Heart right ventricle (tissue), 16 donors: ENCODE results near the gene ITPRIPL2. TPM values are rescaled to one million over a fixed set of nuclear protein-coding genes. Genes with fewer than 3 reads are reported as not detected.

ENCODE experiments used
- ATAC-seq, 8 donors: fragments of 200-7000 bp; cut with Tn5 transposase; one replicate each; pipeline ENCODE4 v1.9.1; 2020; ENCODE audit warnings: mild to moderate bottlenecking in 8 of 8, moderate library complexity in 8 of 8, moderate number of reproducible peaks in 1 of 8
- DNase-seq, 2 donors: peaks; one replicate each; pipeline ENCODE4 v3.0.0-alpha.2; 2020
- H3K27ac ChIP-seq, 10 donors: fragments of 200-600 bp; sonication (generic) in 2 of 10; one replicate each; pipeline versions ENCODE4 v1.5.0 to v1.8.0; 2020 to 2022; ENCODE audit warnings: mild to moderate bottlenecking in 3 of 10
- H3K27me3 ChIP-seq, 7 donors: fragments of 200-600 bp; one replicate each; pipeline ENCODE4 v1.8.0; 2021 to 2022; ENCODE audit warnings: mild to moderate bottlenecking in 2 of 7
- H3K36me3 ChIP-seq, 9 donors: fragments of 200-600 bp; sonication (generic) in 1 of 9; one replicate each; pipeline versions ENCODE4 v1.5.0 to v1.8.0; 2020 to 2022; ENCODE audit warnings: mild to moderate bottlenecking in 2 of 9
- H3K4me1 ChIP-seq, 9 donors: fragments of 200-600 bp; sonication (generic) in 1 of 9; one replicate each; pipeline versions ENCODE4 v1.5.0 to v1.8.0; 2020 to 2022; ENCODE audit warnings: mild to moderate bottlenecking in 4 of 9
- H3K4me3 ChIP-seq, 10 donors: fragments of 200-600 bp; sonication (generic) in 2 of 10; one replicate each; pipeline versions ENCODE4 v1.5.0 to v1.8.0; 2020 to 2022; ENCODE audit warnings: mild to moderate bottlenecking in 7 of 10, moderate library complexity in 2 of 10
- H3K9me3 ChIP-seq, 11 donors: fragments of 200-600 bp in 10 of 11; sonication (generic) in 2 of 11; one replicate each; pipeline versions ENCODE4 v1.5.0 to v1.8.0; 2013 to 2022; ENCODE audit warnings: mild to moderate bottlenecking in 2 of 11, control low read depth in 1 of 11, moderate library complexity in 1 of 11
- WGBS, 2 donors: extraction: QIAGEN DNeasy Blood & Tissue Kit; methylation state at CpG; one replicate each; pipeline ENCODE4 v1.1.7; 2013; ENCODE audit warnings: inconsistent platforms in 1 of 2; 5-methylcytosine and 5-hydroxymethylcytosine counted together
- intact Hi-C, 10 donors: fragments of 100-400 bp; cut with DNase I; formaldehyde crosslinking; loops; one replicate each; pipeline versions ENCODE4 v1.11.1 to v1.14.2; 2022
- polyA plus RNA-seq, 2 donors: library from polyadenylated mRNA; stranded (reverse); fragments of 200-250 nt; gene quantifications; one replicate each; pipeline ENCODE4 v1.2.3, GENCODE V29; 2013
- total RNA-seq, 10 donors: library from RNA; stranded (reverse); fragmentation: NEBNext Ultra II Directional in 3 of 10; extraction: Animal tissue kit (Norgen Biotek cat#: 25700) in 3 of 10; gene quantifications; one replicate each; pipeline versions ENCODE4 v1.2.1 to v1.2.4, GENCODE V29; 2021 to 2023
- TF ChIP-seq, protein P1 (sequence below), 9 donors: fragments of 200-600 bp; sonication (generic) in 2 of 9; IDR thresholded peaks; one replicate each; pipeline versions ENCODE4 v1.5.0 to v1.8.0; 2021 to 2022; ENCODE audit warnings: antibody characterized with exemption in 9 of 9, mild to moderate bottlenecking in 5 of 9, moderate library complexity in 1 of 9
- donor health status: Arrhythmogenic right ventricular cardiomyopathy.
- donor health status: ischemic (EF 13 %, LVEDD 7.1; RV severe dilation, severe dysfunction).
- donor health status: healthy with polysubstance abuse.
- donor health status: DM: no; HTN: yes; CAD: no.
- donor health status: DM: no; HTN: no; CAD: no.
- donor health status: ischemic (EF 25% LVEDD 6.9; RV normal size, moderate dysfunction).
- donor health status: ischemic (EF 25% LVEDD 5.7; RV mildly dilated, moderate dysfunction).
- donor health status: healthy.
- donor health status: DM: yes; HTN: yes; CAD: no.
- donor health status: Ischemic cardiomyopathy.
- donor health status: ischemic (EF 35%, LVEDD 5.7; RV mildly dilated, moderate dysfunction).
- donor health status: nonischemic (EF 11% LVEDD 7.7; RV severe dilation, severe dysfunction).
- donor health status: DM: yes; HTN: yes; CAD: no.
- donor health status: PGD.
- donor health status: ischemic (EF 29% LVEDD 5.4; RV normal size, mild dysfunction).
- donor health status: nonischemic (EF 23%, LVEDD 6.1; RV moderate dilation, normal function).

ITPRIPL2 gene
- total and polyA plus RNA-seq, 12 donors, result 5.0 to 30.6 (median 13.1) TPM

DNA sequence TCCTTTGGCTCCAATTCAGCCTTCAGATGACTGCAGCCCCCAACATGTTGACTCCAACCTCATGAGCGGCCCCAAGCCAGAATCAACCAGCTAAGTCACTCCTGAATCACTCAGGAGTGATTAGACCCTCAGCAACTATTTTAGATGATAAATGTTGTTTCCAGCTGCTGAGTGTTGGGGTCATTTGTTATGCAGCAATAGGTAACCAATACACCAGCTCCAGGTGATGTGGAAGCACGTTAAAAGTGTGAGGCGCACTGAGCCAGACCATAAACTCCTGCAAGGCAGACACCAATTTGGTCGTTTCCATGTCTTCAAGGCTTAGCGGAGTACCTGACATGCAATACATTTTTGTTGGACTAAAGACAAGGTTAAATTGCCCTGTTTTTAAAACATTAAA, 28.9 kb upstream of the ITPRIPL2 start:
- intact Hi-C loops, result loop anchor here in 9 of 10 donors (2.0 to 10.0 kb wide), 9 partner anchors 80 to 422 kb away; partner anchors contain the start of gene SYT17 (in 2 of the 9)
- Histone ChIP-seq H3K27ac (no peak overlapping the region), H3K4me3 (no peak overlapping the region), H3K27me3 (peaks cover 0 to 13% (median 0%) of the 10 kb centered on the region in 7 donors), H3K9me3 (no peaks in the 10 kb centered on the region), H3K4me1 (peaks cover 0 to 33% (median 11%) of the 10 kb centered on the region in 9 donors), H3K36me3 (peaks cover 0 to 26% (median 5%) of the 10 kb centered on the region in 9 donors)
- ATAC-seq, result no peak
- WGBS, 2 donors, result 91 to 93% methylated on average over 5 of the region's 5 CpGs
- no peak for DNase-seq
- TF ChIP-seq, protein P1, sequence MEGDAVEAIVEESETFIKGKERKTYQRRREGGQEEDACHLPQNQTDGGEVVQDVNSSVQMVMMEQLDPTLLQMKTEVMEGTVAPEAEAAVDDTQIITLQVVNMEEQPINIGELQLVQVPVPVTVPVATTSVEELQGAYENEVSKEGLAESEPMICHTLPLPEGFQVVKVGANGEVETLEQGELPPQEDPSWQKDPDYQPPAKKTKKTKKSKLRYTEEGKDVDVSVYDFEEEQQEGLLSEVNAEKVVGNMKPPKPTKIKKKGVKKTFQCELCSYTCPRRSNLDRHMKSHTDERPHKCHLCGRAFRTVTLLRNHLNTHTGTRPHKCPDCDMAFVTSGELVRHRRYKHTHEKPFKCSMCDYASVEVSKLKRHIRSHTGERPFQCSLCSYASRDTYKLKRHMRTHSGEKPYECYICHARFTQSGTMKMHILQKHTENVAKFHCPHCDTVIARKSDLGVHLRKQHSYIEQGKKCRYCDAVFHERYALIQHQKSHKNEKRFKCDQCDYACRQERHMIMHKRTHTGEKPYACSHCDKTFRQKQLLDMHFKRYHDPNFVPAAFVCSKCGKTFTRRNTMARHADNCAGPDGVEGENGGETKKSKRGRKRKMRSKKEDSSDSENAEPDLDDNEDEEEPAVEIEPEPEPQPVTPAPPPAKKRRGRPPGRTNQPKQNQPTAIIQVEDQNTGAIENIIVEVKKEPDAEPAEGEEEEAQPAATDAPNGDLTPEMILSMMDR (IDR thresholded peaks at IDR 0.05), result no peak

DNA sequence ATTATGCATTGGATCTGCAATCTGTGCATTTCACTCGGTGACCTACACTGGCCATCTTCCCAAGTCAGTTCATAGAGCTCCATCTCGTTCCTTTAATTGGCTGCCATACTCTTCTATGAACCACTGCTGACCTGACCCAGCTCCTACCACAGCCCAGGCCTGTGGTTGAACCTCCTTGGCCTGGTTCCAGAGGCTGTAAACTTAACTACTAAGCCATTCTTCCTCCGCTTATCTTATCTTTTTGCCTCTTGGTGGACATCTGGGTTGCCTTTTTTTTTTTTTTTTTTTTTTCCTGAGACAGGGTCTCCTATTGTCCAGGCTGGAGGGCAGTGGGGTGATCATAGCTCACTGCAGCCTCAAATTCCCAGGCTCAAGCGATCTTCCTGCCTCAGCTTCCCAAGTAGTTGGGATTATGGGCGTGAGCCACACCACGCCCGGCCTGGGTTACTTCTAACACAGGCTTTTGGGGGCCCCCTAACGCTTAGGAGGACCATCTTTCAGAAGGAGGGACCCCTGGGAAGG, 28.0 kb upstream of the ITPRIPL2 start:
- intact Hi-C loops, result loop anchor here (1.0 to 10.0 kb wide), 15 partner anchors 79 to 422 kb away; partner anchors contain the start of gene SYT17 (in 2 of the 10)
- DNase-seq (no peak), ATAC-seq (peak in 1 of 8 donors; percentile 3)
- Histone ChIP-seq H3K27me3 (peaks cover 0 to 13% (median 0%) of the 10 kb centered on the region in 7 donors), H3K27ac (peak overlapping the region in 1 of 10 donors; percentile 26), H3K4me3 (peak overlapping the region in 4 of 10 donors; percentile 49 to 58 (median 54)), H3K4me1 (peaks cover 0 to 33% (median 11%) of the 10 kb centered on the region in 9 donors), H3K36me3 (peaks cover 0 to 19% (median 5%) of the 10 kb centered on the region in 9 donors), H3K9me3 (no peaks in the 10 kb centered on the region)
- TF ChIP-seq, protein P1 (IDR thresholded peaks at IDR 0.05), result no peak
- 42 to 54% methylated on average over 8 of the region's 8 CpGs for WGBS, 2 donors

DNA sequence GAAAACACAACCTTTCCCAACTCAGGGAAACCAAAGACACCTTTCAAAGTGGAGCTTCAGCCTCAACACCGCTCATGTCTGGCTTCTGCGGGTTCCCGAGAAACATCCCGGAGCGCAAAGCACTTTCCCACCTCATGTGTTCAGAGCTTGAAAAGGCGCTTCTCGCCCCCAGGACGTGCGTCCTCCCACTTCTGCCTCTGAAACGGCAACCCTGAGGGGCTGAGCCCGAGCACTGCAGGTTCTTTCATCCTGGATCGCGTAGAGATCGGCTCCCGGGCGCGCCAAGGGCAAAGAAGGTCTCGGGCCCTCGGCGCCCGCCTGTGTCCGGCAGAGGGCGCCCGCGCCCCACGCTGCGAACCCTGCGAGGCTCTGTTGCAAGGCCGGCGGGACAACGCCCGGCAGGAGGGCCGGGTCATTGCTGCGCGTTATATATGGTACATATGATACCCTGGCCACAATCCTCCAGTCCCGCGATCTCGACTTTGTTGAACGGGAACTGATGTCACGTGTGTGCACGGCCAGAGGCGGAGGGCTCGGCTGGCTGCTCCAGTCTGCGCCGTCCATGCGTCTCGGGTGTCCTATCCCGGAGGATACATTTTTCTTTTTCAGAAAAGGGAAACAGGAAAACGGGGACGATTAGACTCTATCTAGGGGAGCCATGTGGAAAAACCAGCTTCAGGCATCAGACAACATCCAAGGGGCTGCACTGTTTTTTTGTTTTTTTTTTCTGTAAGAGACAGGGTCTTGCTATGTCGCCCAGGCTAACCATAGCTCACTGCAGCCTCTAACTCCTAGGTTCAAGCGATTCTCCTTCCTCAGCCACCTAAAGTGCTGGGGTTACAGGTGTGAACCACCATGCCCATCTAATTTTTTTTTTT, 27.2 kb upstream of the ITPRIPL2 start:
- peak; percentile 79 to 88 for DNase-seq
- Histone ChIP-seq H3K36me3 (peaks cover 0 to 11% (median 0%) of the 10 kb centered on the region in 9 donors), H3K4me1 (peaks cover 0 to 33% (median 11%) of the 10 kb centered on the region in 9 donors), H3K27me3 (peaks cover 0 to 13% (median 0%) of the 10 kb centered on the region in 7 donors), H3K9me3 (peaks cover 0 to 2% (median 0%) of the 10 kb centered on the region in 11 donors), H3K4me3 (peak overlapping the region in 9 of 10 donors; percentile 29 to 62 (median 54)), H3K27ac (peak overlapping the region in 5 of 10 donors; percentile 12 to 76 (median 28))
- TF ChIP-seq, protein P1 (IDR thresholded peaks at IDR 0.05), result peak; percentile 99 to 100 (median 100)
- ATAC-seq, result peak; percentile 93 to 98 (median 97)
- 7 to 8% methylated on average over 52 of the region's 52 CpGs for WGBS, 2 donors
- intact Hi-C loops, result loop anchor here (1.0 to 10.0 kb wide), 15 partner anchors 78 to 421 kb away; partner anchors contain the start of gene SYT17 (in 2 of the 10)

DNA sequence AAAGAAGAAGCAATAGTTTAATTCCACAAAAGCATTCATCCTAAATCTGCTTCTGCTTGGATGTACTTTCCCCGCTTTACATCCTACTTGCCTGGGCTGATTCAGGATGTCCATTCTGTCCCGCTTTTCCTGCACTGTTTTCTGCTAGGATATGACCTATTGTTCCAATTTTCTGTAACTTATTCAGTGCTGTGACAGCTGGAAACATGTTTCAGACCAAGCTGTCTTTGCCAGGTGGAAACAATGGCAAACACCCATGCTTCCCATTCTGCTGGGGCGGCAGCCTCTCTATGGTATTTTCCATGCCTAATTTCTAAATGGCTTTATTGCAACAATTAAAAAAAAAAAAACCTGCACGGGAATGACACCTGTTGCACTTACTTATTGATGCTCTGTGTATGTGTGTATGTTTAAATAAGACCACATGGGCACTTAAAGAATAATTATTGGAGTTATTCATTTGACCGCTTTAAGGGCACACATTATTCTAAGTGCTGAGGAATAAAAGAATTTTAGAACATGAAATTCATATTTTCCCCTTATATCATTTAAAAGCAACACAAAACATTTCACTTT, 25.3 kb upstream of the ITPRIPL2 start:
- Histone ChIP-seq H3K36me3 (no peaks in the 10 kb centered on the region), H3K4me1 (peaks cover 0 to 39% (median 11%) of the 10 kb centered on the region in 9 donors), H3K4me3 (no peak overlapping the region), H3K9me3 (peaks cover 0 to 4% (median 0%) of the 10 kb centered on the region in 11 donors), H3K27me3 (peaks cover 0 to 13% (median 0%) of the 10 kb centered on the region in 7 donors), H3K27ac (peak overlapping the region in 2 of 10 donors; percentile 19 to 50)
- intact Hi-C loops, result loop anchor here in 9 of 10 donors (5.0 to 10.0 kb wide), 8 partner anchors 76 to 419 kb away; partner anchors contain the start of gene SYT17 (in 2 of the 9)
- no peak for DNase-seq
- 74 to 76% methylated on average over 5 of the region's 5 CpGs for WGBS, 2 donors
- no peak for ATAC-seq
- TF ChIP-seq, protein P1 (IDR thresholded peaks at IDR 0.05), result no peak
